ENCODE data around the gene OPRL1.
"Not testable (repeated sequence)": the region's sequence is repeated elsewhere in the genome, so short reads cannot be mapped to it uniquely, and the experiment has no call there.

OPRL1 gene

GRCh38 chr20:64087226-64087825 is 7.4 kb downstream of the OPRL1 start:
- DNase-seq = not testable (repeated sequence)

- not testable (repeated sequence) for DNase-seq
These were observed 8.7 kb downstream of the OPRL1 start for GRCh38 chr20:64088586-64088985.

GRCh38 chr20:64090165-64090564 is 10.3 kb downstream of the OPRL1 start:
- no peak for DNase-seq

GRCh38 chr20:64091340-64091739 is 11.5 kb downstream of the OPRL1 start:
- no peak for DNase-seq

- no peak for DNase-seq
These were observed 11.9 kb downstream of the OPRL1 start for GRCh38 chr20:64091770-64092169.

GRCh38 chr20:64092258-64093012 is 12.6 kb downstream of the OPRL1 start:
- no peak for DNase-seq

GRCh38 chr20:64093013-64093503 is 13.2 kb downstream of the OPRL1 start:
- DNase-seq = no peak

GRCh38 chr20:64095455-64095854 is 15.6 kb downstream of the OPRL1 start:
- no peak for DNase-seq

- DNase-seq = no peak
These were observed 16.0 kb downstream of the OPRL1 start for GRCh38 chr20:64095927-64096326.

GRCh38 chr20:64096535-64096934 is 16.7 kb downstream of the OPRL1 start:
- DNase-seq = no peak

GRCh38 chr20:64098471-64099013 is 18.7 kb downstream of the OPRL1 start:
- no peak for DNase-seq

GRCh38 chr20:64099086-64099786 is 19.4 kb downstream of the OPRL1 start:
- DNase-seq = no peak

- DNase-seq = peak; percentile 67
These were observed 20.1 kb downstream of the OPRL1 start for GRCh38 chr20:64099880-64100565.

GRCh38 chr20:64100566-64100888 is 20.6 kb downstream of the OPRL1 start:
- no peak for DNase-seq

- no peak for DNase-seq
These were observed 21.2 kb downstream of the OPRL1 start for GRCh38 chr20:64100946-64101688.

GRCh38 chr20:64101731-64102621 is 22.1 kb downstream of the OPRL1 start:
- peak; percentile 57 for DNase-seq

- no peak for DNase-seq
These were observed 22.9 kb downstream of the OPRL1 start for GRCh38 chr20:64102647-64103354.

GRCh38 chr20:64103871-64104666 is 24.2 kb downstream of the OPRL1 start:
- DNase-seq = no peak

- no peak for DNase-seq
These were observed 25.0 kb downstream of the OPRL1 start for GRCh38 chr20:64104667-64105451.

All from CD4-positive, alpha-beta T cell treated with Interferon gamma for 1 hour (primary cell).